Hepatocyte (in vitro differentiated cells): Measurements from ENCODE around the gene DUS2. TPM values are rescaled to one million over a fixed set of nuclear protein-coding genes. Genes with fewer than 3 reads are reported as not detected.

Source experiments
- DNase-seq: peaks from one replicate; pipeline ENCODE4 v3.0.0-alpha.2; 2016; ENCODE audit warnings: low spot score
- H2AFZ ChIP-seq: fragments of 200-600 bp; sonication (generic); 2 replicates; pipeline ENCODE4 v1.6.0; 2016; ENCODE audit warnings: antibody characterized with exemption, mild to moderate bottlenecking
- H3K27ac ChIP-seq: fragments of 200-600 bp; sonication (generic); 2 replicates; pipeline ENCODE4 v1.5.1; 2016; ENCODE audit warnings: mild to moderate bottlenecking
- H3K27me3 ChIP-seq: fragments of 200-600 bp; sonication (generic); 2 replicates; pipeline ENCODE4 v1.6.1; 2016
- H3K36me3 ChIP-seq: fragments of 200-600 bp; sonication (generic); replicated peaks from 2 replicates; pipeline ENCODE4 v1.5.1; 2016; ENCODE audit warnings: low read depth; ENCODE audit not compliant: insufficient read depth
- H3K4me1 ChIP-seq: fragments of 200-600 bp; sonication (generic); 2 replicates; pipeline ENCODE4 v1.5.1; 2016; ENCODE audit warnings: mild to moderate bottlenecking, moderate library complexity; ENCODE audit not compliant: insufficient read depth
- H3K4me2 ChIP-seq: fragments of 200-600 bp; sonication (generic); 2 replicates; pipeline ENCODE4 v1.6.0; 2016
- H3K4me3 ChIP-seq: fragments of 200-600 bp; sonication (generic); 2 replicates; pipeline ENCODE4 v1.5.1; 2016; ENCODE audit warnings: mild to moderate bottlenecking
- H3K79me2 ChIP-seq: fragments of 200-600 bp; sonication (generic); 2 replicates; pipeline ENCODE4 v1.6.0; 2017; ENCODE audit warnings: mild to moderate bottlenecking
- H3K9me2 ChIP-seq: fragments of 200-600 bp; sonication (generic); replicated peaks from 2 replicates; pipeline ENCODE4 v1.6.0; 2017; ENCODE audit warnings: mild to moderate bottlenecking; ENCODE audit not compliant: insufficient read depth
- H3K9me3 ChIP-seq: fragments of 200-600 bp; sonication (generic); 2 replicates; pipeline ENCODE4 v1.5.1; 2016; ENCODE audit warnings: low read depth, mild to moderate bottlenecking
- H4K20me1 ChIP-seq: fragments of 200-600 bp; sonication (generic); 2 replicates; pipeline ENCODE4 v1.6.0; 2016; ENCODE audit warnings: mild to moderate bottlenecking; ENCODE audit not compliant: insufficient read depth, poor library complexity, severe bottlenecking
- EZH2 ChIP-seq: fragments of 200-600 bp; sonication (generic); IDR thresholded peaks from 2 replicates; pipeline ENCODE4 v1.6.1; 2016; ENCODE audit warnings: antibody characterized with exemption, mild to moderate bottlenecking, borderline replicate concordance
- EZH2phosphoT487 ChIP-seq: fragments of 200-600 bp; sonication (generic); IDR thresholded peaks from one replicate; pipeline ENCODE4 v1.6.1; 2018; ENCODE audit warnings: antibody characterized with exemption, mild to moderate bottlenecking, low read depth, moderate library complexity; ENCODE audit not compliant: unreplicated experiment, severe bottlenecking
- WGBS: methylation state at CpG from one replicate; pipeline ENCODE4 v1.1.6; 2016; ENCODE audit warnings: low lambda C conversion rate; ENCODE audit errors: missing lambda C conversion rate; 5-methylcytosine and 5-hydroxymethylcytosine counted together
- polyA plus RNA-seq: library from polyadenylated mRNA; unstranded; fragments of >200 nt; fragmentation: Nextera tagmentation; extraction: Ambion mirVana; gene quantifications from 2 replicates; pipeline ENCODE4 v1.2.1, GENCODE V29; 2016
- total RNA-seq: library from RNA; depleted of rRNA; stranded (reverse); fragments of >200 nt; gene quantifications from 2 replicates; pipeline ENCODE4 v1.2.3, GENCODE V29; 2014
- TF ChIP-seq, protein P1 (sequence below): fragments of 200-600 bp; sonication (generic); IDR thresholded peaks from 2 replicates; pipeline ENCODE4 v1.5.1; 2016; ENCODE audit warnings: antibody characterized with exemption, mild to moderate bottlenecking; ENCODE audit not compliant: poor library complexity

DUS2 gene
- total and polyA plus RNA-seq, 2 experiments from 2014 or later = 11.8 to 18.0 TPM

DNA sequence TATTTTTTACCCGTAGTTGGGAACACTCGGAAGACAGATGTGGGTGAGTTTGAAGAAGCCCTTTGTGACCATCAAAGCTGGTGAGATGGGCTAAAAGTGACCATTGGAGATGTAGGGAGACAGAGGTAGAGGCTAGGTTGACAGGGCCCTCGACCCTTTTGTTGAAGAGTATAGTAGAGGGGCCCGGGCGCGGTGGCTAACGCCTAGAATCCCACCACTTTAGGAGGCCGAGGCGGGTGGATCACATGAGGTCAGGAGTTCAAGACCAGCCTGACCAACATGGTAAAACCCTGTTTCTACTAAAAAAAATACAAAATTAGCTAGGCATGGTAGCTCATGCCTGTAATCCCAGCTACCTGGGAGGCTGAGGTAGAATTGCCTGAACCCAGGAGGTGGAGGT lies 45.8 kb downstream of the DUS2 start:
- Histone ChIP-seq H3K36me3 (no peaks in the 10 kb centered on the region), H3K79me2 (no peaks in the 10 kb centered on the region), H3K27me3 (no peaks in the 10 kb centered on the region), H3K9me3 (no peaks in the 10 kb centered on the region), H2AFZ (no peak overlapping the region), H3K9me2 (no peaks in the 10 kb centered on the region), H4K20me1 (no peaks in the 10 kb centered on the region), H3K4me1 (peaks cover 4% of the 10 kb centered on the region), H3K27ac (no peak overlapping the region), H3K4me3 (no peak overlapping the region), H3K4me2 (no peak overlapping the region)
- DNase-seq = no peak
- TF ChIP-seq EZH2phosphoT487 (no peak), EZH2 (no peak)
- TF ChIP-seq, protein P1, sequence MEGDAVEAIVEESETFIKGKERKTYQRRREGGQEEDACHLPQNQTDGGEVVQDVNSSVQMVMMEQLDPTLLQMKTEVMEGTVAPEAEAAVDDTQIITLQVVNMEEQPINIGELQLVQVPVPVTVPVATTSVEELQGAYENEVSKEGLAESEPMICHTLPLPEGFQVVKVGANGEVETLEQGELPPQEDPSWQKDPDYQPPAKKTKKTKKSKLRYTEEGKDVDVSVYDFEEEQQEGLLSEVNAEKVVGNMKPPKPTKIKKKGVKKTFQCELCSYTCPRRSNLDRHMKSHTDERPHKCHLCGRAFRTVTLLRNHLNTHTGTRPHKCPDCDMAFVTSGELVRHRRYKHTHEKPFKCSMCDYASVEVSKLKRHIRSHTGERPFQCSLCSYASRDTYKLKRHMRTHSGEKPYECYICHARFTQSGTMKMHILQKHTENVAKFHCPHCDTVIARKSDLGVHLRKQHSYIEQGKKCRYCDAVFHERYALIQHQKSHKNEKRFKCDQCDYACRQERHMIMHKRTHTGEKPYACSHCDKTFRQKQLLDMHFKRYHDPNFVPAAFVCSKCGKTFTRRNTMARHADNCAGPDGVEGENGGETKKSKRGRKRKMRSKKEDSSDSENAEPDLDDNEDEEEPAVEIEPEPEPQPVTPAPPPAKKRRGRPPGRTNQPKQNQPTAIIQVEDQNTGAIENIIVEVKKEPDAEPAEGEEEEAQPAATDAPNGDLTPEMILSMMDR = no peak
- WGBS = 97% methylated on average over 9 of the region's 9 CpGs

DNA sequence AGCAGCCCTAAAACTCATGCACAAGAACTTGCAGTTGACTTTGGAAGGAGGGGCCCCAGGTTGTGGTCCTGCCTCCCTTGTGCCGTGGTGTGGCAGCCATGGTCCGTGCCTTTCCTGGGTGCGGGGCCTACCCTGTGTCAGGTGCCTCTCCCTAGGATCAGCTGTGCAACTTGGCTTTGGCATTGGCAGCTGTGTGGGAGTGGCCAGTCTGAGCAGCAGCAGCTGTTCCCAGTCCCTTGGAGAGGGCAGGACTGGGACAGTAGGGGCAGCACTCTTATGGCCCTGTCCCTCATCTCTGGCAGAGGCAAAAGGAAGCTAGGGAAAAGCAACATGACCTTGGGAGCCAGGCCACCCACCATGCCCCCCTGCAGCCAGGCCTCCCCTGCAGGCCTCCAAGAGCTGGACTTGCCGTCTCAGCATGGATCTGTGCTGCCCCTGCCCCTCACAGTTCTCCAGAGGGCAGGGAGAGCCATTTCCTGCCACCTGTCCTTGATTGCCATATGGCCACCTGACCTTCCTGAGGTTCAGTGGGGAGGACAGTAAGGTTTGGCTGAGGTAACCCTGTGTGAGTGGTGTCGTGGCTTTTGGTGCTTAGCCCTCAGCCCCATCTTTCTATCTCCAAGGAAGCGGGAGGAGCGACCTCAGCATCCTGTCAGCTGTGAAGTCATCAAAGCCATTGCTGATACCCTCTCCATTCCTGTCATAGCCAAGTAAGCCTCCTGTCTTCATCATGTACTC lies 46.6 kb downstream of the DUS2 start:
- no peak for TF ChIP-seq EZH2phosphoT487
- TF ChIP-seq, protein P1 = no peak
- no peak for TF ChIP-seq EZH2
- no peak overlapping the region for H3K27ac ChIP-seq
- peaks cover 4% of the 10 kb centered on the region for H3K4me1 ChIP-seq
- DNase-seq = no peak
- no peaks in the 10 kb centered on the region for H3K9me2 ChIP-seq
- no peaks in the 10 kb centered on the region for H3K79me2 ChIP-seq
- WGBS = 94% methylated on average over 7 of the region's 7 CpGs
- no peaks in the 10 kb centered on the region for H3K9me3 ChIP-seq
- no peaks in the 10 kb centered on the region for H4K20me1 ChIP-seq
- H3K36me3 ChIP-seq = no peaks in the 10 kb centered on the region
- H3K4me3 ChIP-seq = no peak overlapping the region
- no peak overlapping the region for H3K4me2 ChIP-seq
- no peaks in the 10 kb centered on the region for H3K27me3 ChIP-seq
- no peak overlapping the region for H2AFZ ChIP-seq

DNA sequence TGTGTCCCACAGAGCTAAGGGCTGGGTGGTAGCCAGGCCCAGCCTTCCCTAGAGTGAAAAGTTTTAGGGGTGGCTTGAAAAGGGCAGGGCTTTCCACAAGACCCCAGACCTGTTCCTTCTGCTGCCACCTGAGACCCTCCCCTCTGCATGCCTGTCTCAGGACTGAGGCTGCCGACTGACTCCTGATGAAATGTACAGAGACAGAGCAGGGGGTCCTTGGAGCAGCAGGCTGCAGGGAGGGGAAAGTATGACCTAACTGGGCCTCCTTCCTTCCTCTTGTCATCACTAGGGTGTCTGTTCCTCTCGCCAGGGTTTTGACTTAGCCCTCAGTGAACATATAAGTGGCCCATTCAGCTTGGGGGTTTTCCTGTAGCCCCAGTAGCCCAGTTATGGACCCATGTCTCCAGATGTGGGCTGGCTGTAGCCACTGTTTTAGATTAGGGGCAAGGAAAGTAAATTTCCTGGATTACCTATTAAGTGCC lies 47.2 kb downstream of the DUS2 start:
- Histone ChIP-seq H3K9me2 (no peaks in the 10 kb centered on the region), H3K36me3 (no peaks in the 10 kb centered on the region)
- WGBS = 97% methylated on average over 2 of the region's 2 CpGs

More for the DNA sequence above, 47.2 kb downstream of the DUS2 start:
- no peak overlapping the region for H3K4me3 ChIP-seq
- no peak overlapping the region for H2AFZ ChIP-seq
- no peaks in the 10 kb centered on the region for H4K20me1 ChIP-seq
- no peak for TF ChIP-seq EZH2phosphoT487
- TF ChIP-seq, protein P1 = no peak
- no peak for TF ChIP-seq EZH2
- H3K79me2 ChIP-seq = no peaks in the 10 kb centered on the region
- no peaks in the 10 kb centered on the region for H3K9me3 ChIP-seq
- DNase-seq = no peak
- H3K4me2 ChIP-seq = no peak overlapping the region
- no peak overlapping the region for H3K27ac ChIP-seq
- H3K27me3 ChIP-seq = no peaks in the 10 kb centered on the region
- peaks cover 3% of the 10 kb centered on the region for H3K4me1 ChIP-seq
